B cell (primary cell): ENCODE measurements around the gene DPEP2. TPM values are rescaled to one million over a fixed set of nuclear protein-coding genes. Genes with fewer than 3 reads are reported as not detected.

ENCODE experiments used
- ATAC-seq: fragments of 200-7000 bp; cut with Tn5 transposase; one replicate; pipeline ENCODE4 v1.10.0; 2021; ENCODE audit warnings: low read depth, mild to moderate bottlenecking, moderate number of reproducible peaks, moderate library complexity
- CTCF ChIA-PET: fragments of 350-600 bp; sonication (Branson Sonifier 250); formaldehyde crosslinking; loops from one replicate; lab custom pipeline; 2021; ENCODE audit warnings: antibody characterized with exemption, inconsistent platforms; lab: Charles Lee
- POLR2A ChIA-PET: fragments of 350-600 bp; sonication (Branson Sonifier 250); formaldehyde crosslinking; loops from one replicate; lab custom pipeline; 2021; ENCODE audit warnings: antibody characterized with exemption; lab: Charles Lee
- DNase-seq: peaks from one replicate; pipeline ENCODE4 v3.0.0; 2013
- H2AFZ ChIP-seq: 2 replicates; pipeline ENCODE4 v1.6.1; 2012; ENCODE audit warnings: mild to moderate bottlenecking, low read depth, low read length; ENCODE audit not compliant: insufficient read depth, poor library complexity, severe bottlenecking
- H3K27ac ChIP-seq, 2 donors: 1 replicate in 1 of 2; 2 replicates in 1 of 2; pipeline ENCODE4 v1.5.1; 2012 to 2013; ENCODE audit warnings: low read length in 2 of 2, mild to moderate bottlenecking in 2 of 2, moderate library complexity in 1 of 2
- H3K27me3 ChIP-seq, 4 experiments: fragments of 200-600 bp in 1 of 4; sonication (generic) in 1 of 4; replicated peaks in 1 of 4; 1 replicate in 2 of 4; 2 replicates in 2 of 4; pipeline versions ENCODE4 v1.6.1 to v1.7.0; 2013 to 2016; ENCODE audit warnings: low read length in 3 of 4, mild to moderate bottlenecking in 2 of 4, mixed read lengths in 1 of 4, moderate library complexity in 1 of 4; ENCODE audit not compliant: insufficient read depth in 4 of 4, control insufficient read depth in 3 of 4; ENCODE audit errors: control extremely low read depth in 1 of 4
- H3K36me3 ChIP-seq, 2 experiments: replicated peaks in 1 of 2; 1 replicate in 1 of 2; 2 replicates in 1 of 2; pipeline versions ENCODE4 v1.6.1 to v1.7.1; 2013; ENCODE audit warnings: low read length in 1 of 2; ENCODE audit not compliant: insufficient read depth in 2 of 2, control insufficient read depth in 1 of 2; ENCODE audit errors: control extremely low read depth in 1 of 2, extremely low read depth in 1 of 2
- H3K4me1 ChIP-seq, 2 donors: fragments of 200-600 bp in 1 of 2; sonication (generic) in 1 of 2; 1 replicate in 1 of 2; 2 replicates in 1 of 2; pipeline versions ENCODE4 v1.5.1 to v1.6.1; 2013 to 2017; ENCODE audit warnings: low read length in 2 of 2; ENCODE audit not compliant: control insufficient read depth in 2 of 2, insufficient read depth in 2 of 2
- H3K4me2 ChIP-seq: replicated peaks from 2 replicates; pipeline ENCODE3; 2012; ENCODE audit warnings: mild to moderate bottlenecking, low read depth, low read length; ENCODE audit not compliant: poor library complexity, severe bottlenecking
- H3K4me3 ChIP-seq, 5 experiments: fragments of 200-600 bp in 1 of 5; sonication (generic) in 1 of 5; 1 replicate in 3 of 5; 2 replicates in 2 of 5; pipeline versions ENCODE4 v1.5.1 to v1.7.0; 2011 to 2016; ENCODE audit warnings: low read length in 4 of 5, mild to moderate bottlenecking in 4 of 5, low read depth in 2 of 5, control low read depth in 1 of 5, moderate library complexity in 1 of 5; ENCODE audit not compliant: insufficient read depth in 1 of 5; ENCODE audit errors: control extremely low read depth in 1 of 5, extremely low read depth in 1 of 5
- H3K79me2 ChIP-seq: fragments of 200-600 bp; sonication (generic); one replicate; pipeline ENCODE4 v1.6.0; 2016; ENCODE audit warnings: low read length; ENCODE audit not compliant: control insufficient read depth, insufficient read depth
- H3K9ac ChIP-seq: fragments of 200-600 bp; sonication (generic); 2 replicates; pipeline ENCODE4 v1.6.1; 2017; ENCODE audit warnings: mild to moderate bottlenecking, low read length, moderate library complexity
- H3K9me3 ChIP-seq, 3 donors: one replicate each; pipeline versions ENCODE4 v1.6.1 to v1.7.1; 2013; ENCODE audit warnings: low read length in 2 of 3; ENCODE audit not compliant: control insufficient read depth in 2 of 3, insufficient read depth in 1 of 3; ENCODE audit errors: control extremely low read depth in 1 of 3
- H4K20me1 ChIP-seq: 2 replicates; pipeline ENCODE4 v1.6.0; 2012; ENCODE audit warnings: mild to moderate bottlenecking, low read length; ENCODE audit not compliant: insufficient read depth, control insufficient read depth, poor library complexity, severe bottlenecking
- H3K27ac Mint-ChIP-seq: one replicate; pipeline ENCODE4 v1.8.0; 2021; ENCODE audit warnings: mixed read lengths
- H3K27me3 Mint-ChIP-seq: one replicate; pipeline ENCODE4 v1.8.0; 2021; ENCODE audit warnings: mixed read lengths
- H3K4me1 Mint-ChIP-seq: one replicate; pipeline ENCODE4 v1.8.0; 2021; ENCODE audit warnings: mixed read lengths
- H3K4me3 Mint-ChIP-seq: one replicate; pipeline ENCODE4 v1.8.0; 2021; ENCODE audit warnings: mixed read lengths
- H3K9me3 Mint-ChIP-seq: one replicate; pipeline ENCODE4 v1.8.0; 2022; ENCODE audit warnings: mixed read lengths; ENCODE audit not compliant: insufficient read depth
- CTCF ChIP-seq: fragments of 200-600 bp; IDR thresholded peaks from one replicate; pipeline ENCODE4 v1.8.0; 2022; ENCODE audit warnings: antibody characterized with exemption, mild to moderate bottlenecking
- EZH2 ChIP-seq: IDR thresholded peaks from 2 replicates; pipeline ENCODE4 v1.6.1; 2012; ENCODE audit warnings: borderline replicate concordance, low read depth, mild to moderate bottlenecking, moderate library complexity, low read length; ENCODE audit not compliant: insufficient read depth, poor library complexity, severe bottlenecking
- WGBS: methylation state at CpG from one replicate; pipeline ENCODE4 v1.1.5; 2013; ENCODE audit warnings: missing lambda C conversion rate; ENCODE audit not compliant: insufficient coverage; 5-methylcytosine and 5-hydroxymethylcytosine counted together
- intact Hi-C: fragments of 100-400 bp; cut with micrococcal nuclease; formaldehyde crosslinking; loops from one replicate; pipeline ENCODE4 v1.10.0; 2022
- polyA plus RNA-seq: library from polyadenylated mRNA; depleted of rRNA; stranded (reverse); fragments of >200 nt; gene quantifications from 2 replicates; pipeline ENCODE4 v1.2.3, GENCODE V29; 2012
- total RNA-seq, 2 donors: library from RNA; stranded (reverse); fragments of 120-200 nt in 1 of 2; gene quantifications; 1 replicate in 1 of 2; 2 replicates in 1 of 2; pipeline versions ENCODE4 v1.2.3 to v1.2.4, GENCODE V29; 2013 to 2022

DPEP2 gene
- total and polyA plus RNA-seq, 2 donors (not counting 1 experiment from before 2014, with no cell fraction given) = 123 to 150 TPM

GRCh38 chr16:67982011-67982696 is 17.1 kb downstream of the DPEP2 start:
- no peaks in the 10 kb centered on the region for H4K20me1 ChIP-seq
- Mint-ChIP-seq H3K27ac (no peak overlapping the region), H3K4me1 (peaks cover 24% of the 10 kb centered on the region), H3K4me3 (no peak overlapping the region), H3K27me3 (no peaks in the 10 kb centered on the region), H3K9me3 (no peaks in the 10 kb centered on the region)
- H3K27ac ChIP-seq = no peak overlapping the region
- no peak for TF ChIP-seq EZH2
- TF ChIP-seq CTCF = no peak
- WGBS = 98% methylated on average over 42 of the region's 49 CpGs
- intact Hi-C loops = no loop called here
- POLR2A ChIA-PET = no interaction called here
- H3K36me3 ChIP-seq = no peaks in the 10 kb centered on the region
- no peak overlapping the region for H3K4me3 ChIP-seq
- no peak for DNase-seq
- H3K4me1 ChIP-seq = peaks cover 19 to 31% of the 10 kb centered on the region in 2 donors
- CTCF ChIA-PET = interaction anchor here (1.2 to 28.7 kb wide), 2 partner anchors 17 to 60 kb away, joined by 3 to 320 read pairs; no protein-coding TSS in a partner anchor
- H3K4me2 ChIP-seq = no peak overlapping the region
- no peak overlapping the region for H3K9ac ChIP-seq
- H3K79me2 ChIP-seq = peaks cover 5% of the 10 kb centered on the region
- peaks cover 0 to 3% (median 0%) of the 10 kb centered on the region in 4 experiments for H3K27me3 ChIP-seq
- no peak for ATAC-seq
- H3K9me3 ChIP-seq = no peaks in the 10 kb centered on the region
- no peak overlapping the region for H2AFZ ChIP-seq

- H2AFZ ChIP-seq = no peak within 1 kb of the TSS
- H3K79me2 ChIP-seq = peaks cover 4% of the 10 kb centered on the region
- Mint-ChIP-seq H3K9me3 (no peaks in the 10 kb centered on the region), H3K4me3 (no peak within 1 kb of the TSS), H3K27ac (no peak within 1 kb of the TSS), H3K27me3 (no peaks in the 10 kb centered on the region), H3K4me1 (peaks cover 26% of the 10 kb centered on the region)
- H3K9ac ChIP-seq = no peak within 1 kb of the TSS
- CTCF ChIA-PET = interaction anchor here (28.7 kb wide), 1 partner anchor 62 kb away, joined by 320 read pairs; no protein-coding TSS in a partner anchor
- H3K4me2 ChIP-seq = peak within 1 kb of the TSS; percentile 29
- H3K27me3 ChIP-seq = peaks cover 0 to 3% (median 0%) of the 10 kb centered on the region in 4 experiments
- H3K9me3 ChIP-seq = no peaks in the 10 kb centered on the region
- DNase-seq = no peak
- intact Hi-C loops = no loop called here
- POLR2A ChIA-PET = no interaction called here
- H3K36me3 ChIP-seq = no peaks in the 10 kb centered on the region
- no peak within 1 kb of the TSS for H3K27ac ChIP-seq
- TF ChIP-seq CTCF = no peak
- TF ChIP-seq EZH2 = no peak
- 74% methylated on average over 62 of the region's 62 CpGs for WGBS
- peaks cover 19 to 30% of the 10 kb centered on the region in 2 donors for H3K4me1 ChIP-seq
- no peak within 1 kb of the TSS for H3K4me3 ChIP-seq
- no peaks in the 10 kb centered on the region for H4K20me1 ChIP-seq
- no peak for ATAC-seq
Observed at GRCh38 chr16:67979955-67980678, 19.2 kb downstream of the DPEP2 start, which contains the start of gene DPEP3. DPEP3 (minus strand) TSS chr16:67980499; CDS start chr16:67980380, 119 bp downstream.
